Measurements from ENCODE around the gene OSTM1.

DNA sequence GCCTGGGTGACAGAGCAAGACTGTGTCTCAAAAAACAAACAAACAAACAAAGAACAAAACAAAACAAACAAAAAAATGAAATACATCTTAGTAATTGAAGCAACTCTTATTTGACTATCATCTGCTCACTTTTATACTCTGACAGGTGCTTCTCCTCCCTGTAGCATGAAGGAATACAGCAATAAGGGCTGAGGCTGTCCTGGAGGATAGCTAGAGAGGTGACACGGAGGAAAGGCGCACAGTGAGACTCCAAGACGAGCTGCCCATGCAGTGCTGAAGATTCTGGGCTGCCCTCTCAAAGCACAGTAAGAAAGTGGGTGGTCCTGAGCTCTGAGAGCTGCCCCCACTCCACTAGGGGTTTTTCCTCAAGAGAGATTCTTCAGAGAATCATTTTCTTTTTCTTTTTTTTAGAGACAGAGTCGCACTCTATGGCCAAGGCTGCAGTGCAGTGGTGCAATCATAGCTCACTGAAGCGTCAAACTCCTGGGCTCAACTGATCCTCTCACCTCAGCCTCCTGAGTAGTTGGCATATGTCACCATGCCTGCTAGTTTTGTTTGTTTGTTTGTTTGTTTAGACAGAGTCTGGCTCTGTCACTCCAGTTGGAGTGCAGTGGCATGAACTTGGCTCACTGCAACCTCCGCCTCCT lies 50.0 kb downstream of the OSTM1 start:
- TF ChIP-seq, protein P1, sequence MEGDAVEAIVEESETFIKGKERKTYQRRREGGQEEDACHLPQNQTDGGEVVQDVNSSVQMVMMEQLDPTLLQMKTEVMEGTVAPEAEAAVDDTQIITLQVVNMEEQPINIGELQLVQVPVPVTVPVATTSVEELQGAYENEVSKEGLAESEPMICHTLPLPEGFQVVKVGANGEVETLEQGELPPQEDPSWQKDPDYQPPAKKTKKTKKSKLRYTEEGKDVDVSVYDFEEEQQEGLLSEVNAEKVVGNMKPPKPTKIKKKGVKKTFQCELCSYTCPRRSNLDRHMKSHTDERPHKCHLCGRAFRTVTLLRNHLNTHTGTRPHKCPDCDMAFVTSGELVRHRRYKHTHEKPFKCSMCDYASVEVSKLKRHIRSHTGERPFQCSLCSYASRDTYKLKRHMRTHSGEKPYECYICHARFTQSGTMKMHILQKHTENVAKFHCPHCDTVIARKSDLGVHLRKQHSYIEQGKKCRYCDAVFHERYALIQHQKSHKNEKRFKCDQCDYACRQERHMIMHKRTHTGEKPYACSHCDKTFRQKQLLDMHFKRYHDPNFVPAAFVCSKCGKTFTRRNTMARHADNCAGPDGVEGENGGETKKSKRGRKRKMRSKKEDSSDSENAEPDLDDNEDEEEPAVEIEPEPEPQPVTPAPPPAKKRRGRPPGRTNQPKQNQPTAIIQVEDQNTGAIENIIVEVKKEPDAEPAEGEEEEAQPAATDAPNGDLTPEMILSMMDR (IDR thresholded peaks at IDR 0.05) = no peak
- TF ChIP-seq POLR2AphosphoS5 (IDR thresholded peaks at IDR 0.05) = no peak
